Stomach (tissue), 9 donors: ENCODE data around the gene METRN. TPM values are rescaled to one million over a fixed set of nuclear protein-coding genes. Genes with fewer than 3 reads are reported as not detected.
"Not testable (repeated sequence)": the region's sequence is repeated elsewhere in the genome, so short reads cannot be mapped to it uniquely, and the experiment has no call there.

Experiments
- DNase-seq, 2 donors: peaks; one replicate each; pipeline versions ENCODE4 v3.0.0 to v3.0.0-alpha.2; 2013 to 2019
- H3K27ac ChIP-seq, 5 donors: fragments of 200-600 bp in 4 of 5; sonication (generic) in 4 of 5; one replicate each; pipeline ENCODE4 v1.5.1; 2013 to 2019; ENCODE audit warnings: mild to moderate bottlenecking in 1 of 5, moderate library complexity in 1 of 5
- H3K27me3 ChIP-seq, 3 donors: fragments of 200-600 bp; sonication (generic); one replicate each; pipeline ENCODE4 v1.5.1; 2017 to 2019; ENCODE audit warnings: mixed run types in 1 of 3
- H3K36me3 ChIP-seq, 4 donors: fragments of 200-600 bp; sonication (generic); 1 replicate in 3 of 4; 2 replicates in 1 of 4; pipeline ENCODE4 v1.5.1; 2016 to 2019
- H3K4me1 ChIP-seq, 4 donors: fragments of 200-600 bp; sonication (generic); one replicate each; pipeline ENCODE4 v1.5.1; 2016 to 2019
- H3K4me3 ChIP-seq, 4 donors: fragments of 200-600 bp; sonication (generic) in 3 of 4; one replicate each; pipeline ENCODE4 v1.5.1; 2016 to 2019; ENCODE audit warnings: mild to moderate bottlenecking in 1 of 4
- H3K9me3 ChIP-seq, 4 donors: fragments of 200-600 bp; sonication (generic); one replicate each; pipeline ENCODE4 v1.5.1; 2016 to 2019
- CTCF ChIP-seq, 7 experiments: fragments of 450-650 bp in 4 of 7; fragments of 200-600 bp in 3 of 7; sonication (generic) in 3 of 7; IDR thresholded peaks; one replicate each; pipeline ENCODE4 v1.5.1; 2016 to 2019; ENCODE audit warnings: antibody characterized with exemption in 7 of 7, control low read depth in 2 of 7, mild to moderate bottlenecking in 1 of 7
- EP300 ChIP-seq: sonication (generic); formaldehyde crosslinking; IDR thresholded peaks from one replicate; pipeline ENCODE4 v1.6.1; 2017; ENCODE audit warnings: antibody characterized with exemption
- POLR2A ChIP-seq, 4 donors: fragments of 450-650 bp; IDR thresholded peaks; one replicate each; pipeline ENCODE4 v1.6.1; 2016; ENCODE audit warnings: antibody characterized with exemption in 4 of 4, control low read depth in 2 of 4, mild to moderate bottlenecking in 1 of 4, moderate library complexity in 1 of 4
- POLR2AphosphoS5 ChIP-seq, 3 donors: sonication (generic); formaldehyde crosslinking; IDR thresholded peaks; one replicate each; pipeline ENCODE4 v1.6.1; 2016; ENCODE audit warnings: antibody characterized with exemption in 3 of 3
- WGBS, 5 donors: extraction: QIAGEN DNeasy Blood & Tissue Kit in 3 of 5; methylation state at CpG; one replicate each; pipeline versions ENCODE4 v1.1.5 to v1.1.7; 2013 to 2018; 5-methylcytosine and 5-hydroxymethylcytosine counted together
- intact Hi-C: fragments of 100-400 bp; cut with DNase I; formaldehyde crosslinking; loops from one replicate; pipeline ENCODE4 v1.15.1; 2023; ENCODE audit warnings: low total_unique reads
- polyA plus RNA-seq, 3 donors: library from polyadenylated mRNA; stranded (reverse); fragments of 200-250 nt; gene quantifications; one replicate each; pipeline ENCODE4 v1.2.3, GENCODE V29; 2013
- total RNA-seq, 5 donors: library from RNA; depleted of rRNA; stranded (reverse); fragments of >200 nt; gene quantifications; one replicate each; pipeline versions ENCODE4 v1.1.0 to v1.2.3, GENCODE V29; 2014 to 2016
- donor health status: healthy with polysubstance abuse.
- donor health status: Bipolar disorder and iron deficiency.
- donor health status: healthy.

The METRN gene
- total and polyA plus RNA-seq, 8 donors = 7.1 to 79.7 (median 34.4) TPM

GRCh38 chr16:750485-750884 lies 35.6 kb downstream of the METRN start:
- WGBS, 5 donors = 55 to 71% (median 67%) methylated on average over 9 of the region's 9 CpGs
- H3K27me3 ChIP-seq = peaks cover 0 to 47% (median 0%) of the 10 kb centered on the region in 3 donors
- H3K4me1 ChIP-seq = peaks cover 0 to 14% (median 0%) of the 10 kb centered on the region in 4 donors
- no peaks in the 10 kb centered on the region for H3K36me3 ChIP-seq
- TF ChIP-seq EP300 = no peak
- TF ChIP-seq CTCF (IDR thresholded peaks at IDR 0.05) = no peak
- no peak for TF ChIP-seq POLR2AphosphoS5 (IDR thresholded peaks at IDR 0.05)
- no peak for TF ChIP-seq POLR2A (IDR thresholded peaks at IDR 0.05)
- H3K4me3 ChIP-seq = no peak overlapping the region
- peak in 1 of 2 donors; percentile 63 for DNase-seq
- intact Hi-C loops = no loop called here
- no peak overlapping the region for H3K27ac ChIP-seq
- H3K9me3 ChIP-seq = no peaks in the 10 kb centered on the region

- Histone ChIP-seq H3K36me3 (no peaks in the 10 kb centered on the region), H3K27me3 (peaks cover 0 to 47% (median 0%) of the 10 kb centered on the region in 3 donors), H3K27ac (no peak overlapping the region), H3K4me1 (peaks cover 0 to 14% (median 0%) of the 10 kb centered on the region in 4 donors), H3K4me3 (no peak overlapping the region), H3K9me3 (no peaks in the 10 kb centered on the region)
- 30 to 60% (median 39%) methylated on average over 29 to 39 of the region's 39 CpGs for WGBS, 5 donors
- intact Hi-C loops = no loop called here
- TF ChIP-seq EP300 = no peak
- no peak for TF ChIP-seq POLR2AphosphoS5 (IDR thresholded peaks at IDR 0.05)
- TF ChIP-seq POLR2A (IDR thresholded peaks at IDR 0.05) = no peak
- TF ChIP-seq CTCF (IDR thresholded peaks at IDR 0.05) = no peak
- peak in 1 of 2 donors; percentile 51 for DNase-seq
Measured at GRCh38 chr16:751152-752006, 36.5 kb downstream of the METRN start.

DNA sequence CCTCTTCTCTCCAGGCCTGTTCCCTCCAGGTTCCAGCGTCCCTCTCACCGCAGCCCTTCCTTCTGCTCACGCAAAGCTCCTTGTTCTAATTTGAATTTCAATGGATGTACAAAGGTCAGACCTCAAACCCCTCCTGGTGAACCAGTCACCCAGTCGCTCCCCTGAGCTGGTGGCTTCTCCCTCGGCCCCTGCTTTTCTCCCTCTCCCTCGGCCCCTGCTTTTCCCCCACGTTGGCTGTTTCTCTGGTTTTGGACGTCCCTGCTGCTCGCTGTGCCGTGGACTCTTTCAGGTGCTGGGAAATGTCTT lies 37.0 kb downstream of the METRN start:
- Histone ChIP-seq H3K27me3 (peaks cover 0 to 47% (median 0%) of the 10 kb centered on the region in 3 donors), H3K27ac (no peak overlapping the region), H3K4me3 (no peak overlapping the region), H3K9me3 (no peaks in the 10 kb centered on the region), H3K36me3 (no peaks in the 10 kb centered on the region), H3K4me1 (peaks cover 0 to 14% (median 0%) of the 10 kb centered on the region in 4 donors)
- TF ChIP-seq CTCF (IDR thresholded peaks at IDR 0.05) (no peak), POLR2A (IDR thresholded peaks at IDR 0.05) (no peak), POLR2AphosphoS5 (IDR thresholded peaks at IDR 0.05) (no peak), EP300 (no peak)
- intact Hi-C loops = no loop called here
- 14 to 29% (median 18%) methylated on average over 10 of the region's 10 CpGs for WGBS, 5 donors
- DNase-seq = no peak

GRCh38 chr16:754121-754607 lies 39.2 kb downstream of the METRN start:
- WGBS, 5 donors = 67 to 80% (median 78%) methylated on average over 11 of the region's 11 CpGs
- intact Hi-C loops, DNase-seq, H3K9me3 ChIP-seq, H3K4me3 ChIP-seq, H3K36me3 ChIP-seq, H3K27ac ChIP-seq: not testable (repeated sequence)
- peaks cover 0 to 47% (median 0%) of the 10 kb centered on the region in 3 donors for H3K27me3 ChIP-seq
- H3K4me1 ChIP-seq = peaks cover 0 to 14% (median under 1%) of the 10 kb centered on the region in 4 donors

DNA sequence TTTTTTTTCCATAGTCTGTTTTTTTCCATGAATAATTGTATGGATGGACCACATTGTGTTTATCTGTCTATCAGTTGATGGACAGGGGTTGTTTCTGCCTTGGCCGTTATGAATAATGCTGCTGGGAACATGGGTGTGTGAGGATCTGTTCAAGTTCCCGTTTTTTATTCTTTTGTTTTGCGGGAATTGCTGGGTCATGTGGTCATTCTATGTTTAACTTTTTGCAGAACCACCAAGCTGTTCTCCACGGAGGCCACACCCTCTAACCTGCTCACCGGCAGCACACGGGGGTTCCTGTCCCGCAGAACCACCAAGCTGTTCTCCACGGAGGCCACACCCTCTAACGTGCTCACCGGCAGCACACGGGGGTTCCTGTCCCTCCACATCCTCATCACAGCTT lies 39.7 kb downstream of the METRN start:
- TF ChIP-seq EP300 (no peak), POLR2AphosphoS5 (IDR thresholded peaks at IDR 0.05) (no peak), POLR2A (IDR thresholded peaks at IDR 0.05) (no peak), CTCF (IDR thresholded peaks at IDR 0.05) (no peak)
- H3K9me3 ChIP-seq = no peaks in the 10 kb centered on the region
- no peak overlapping the region for H3K27ac ChIP-seq
- H3K36me3 ChIP-seq = no peaks in the 10 kb centered on the region
- H3K27me3 ChIP-seq = peaks cover 0 to 47% (median 0%) of the 10 kb centered on the region in 3 donors
- WGBS, 5 donors = 11 to 39% (median 19%) methylated on average over 11 of the region's 11 CpGs
- intact Hi-C loops = no loop called here
- peaks cover 0 to 17% (median 3%) of the 10 kb centered on the region in 4 donors for H3K4me1 ChIP-seq
- H3K4me3 ChIP-seq = no peak overlapping the region
- no peak for DNase-seq
